DMS114 treated with DMSO at 0.1 percent for 48 hours (cell line): Measurements from ENCODE around the gene RAB27A.
"Not testable (repeated sequence)": the region's sequence is repeated elsewhere in the genome, so short reads cannot be mapped to it uniquely, and the experiment has no call there.

Experiments
- DNase-seq: peaks from one replicate; lab custom pipeline; 2025; ENCODE audit not compliant: unreplicated experiment; lab: John Stamatoyannopoulos, UW

Gene RAB27A

GRCh38 chr15:55282284-55282833 is 7.3 kb downstream of the RAB27A start:
- no peak for DNase-seq

GRCh38 chr15:55281517-55282228 is 7.9 kb downstream of the RAB27A start:
- no peak for DNase-seq

DNA sequence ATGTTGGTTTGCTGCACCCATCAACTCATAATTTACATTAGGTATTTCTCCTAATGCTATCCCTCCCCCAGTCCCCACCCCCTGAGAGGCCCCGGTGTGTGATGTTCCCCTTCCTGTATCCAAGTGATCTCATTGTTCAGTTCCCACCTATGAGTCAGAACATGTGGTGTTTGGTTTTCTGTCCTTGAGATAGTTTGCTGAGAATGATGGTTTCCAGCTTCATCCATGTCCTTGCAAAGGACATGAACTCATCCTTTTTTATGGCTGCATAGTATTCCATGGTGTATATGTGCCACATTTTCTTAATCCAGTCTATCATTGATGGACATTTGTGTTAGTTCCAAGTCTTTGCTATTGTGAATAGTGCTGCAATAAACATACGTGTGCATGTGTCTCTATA is 9.0 kb downstream of the RAB27A start:
- not testable (repeated sequence) for DNase-seq

- DNase-seq = no peak
Measured at GRCh38 chr15:55279746-55280351, 9.8 kb downstream of the RAB27A start.

GRCh38 chr15:55279100-55279745 is 10.4 kb downstream of the RAB27A start:
- DNase-seq = no peak

- no peak for DNase-seq
Measured at GRCh38 chr15:55277715-55278114, 11.9 kb downstream of the RAB27A start.

DNA sequence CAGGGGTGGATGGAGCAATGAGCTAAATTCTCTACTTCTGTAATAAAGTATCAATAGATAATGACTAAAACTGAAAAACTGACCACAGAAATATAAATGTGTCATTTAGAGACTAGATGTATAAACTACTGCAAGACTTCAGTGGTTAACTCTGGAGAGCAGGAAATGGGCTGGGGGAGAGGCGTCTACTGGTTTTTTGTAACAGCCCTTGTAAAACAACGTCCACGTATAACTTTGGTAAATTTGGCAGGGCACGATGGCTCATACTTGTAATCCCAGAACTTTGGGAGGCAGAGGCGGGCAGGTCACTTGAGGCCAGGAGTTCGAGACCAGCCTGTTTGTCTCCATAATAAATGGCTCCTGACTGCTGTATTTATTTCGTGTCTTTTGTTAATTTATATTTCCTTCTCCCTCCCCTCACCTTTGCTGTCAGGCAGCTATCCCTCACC is 12.5 kb downstream of the RAB27A start:
- DNase-seq = no peak

- DNase-seq = no peak
Measured at GRCh38 chr15:55276324-55276723, 13.3 kb downstream of the RAB27A start.

DNA sequence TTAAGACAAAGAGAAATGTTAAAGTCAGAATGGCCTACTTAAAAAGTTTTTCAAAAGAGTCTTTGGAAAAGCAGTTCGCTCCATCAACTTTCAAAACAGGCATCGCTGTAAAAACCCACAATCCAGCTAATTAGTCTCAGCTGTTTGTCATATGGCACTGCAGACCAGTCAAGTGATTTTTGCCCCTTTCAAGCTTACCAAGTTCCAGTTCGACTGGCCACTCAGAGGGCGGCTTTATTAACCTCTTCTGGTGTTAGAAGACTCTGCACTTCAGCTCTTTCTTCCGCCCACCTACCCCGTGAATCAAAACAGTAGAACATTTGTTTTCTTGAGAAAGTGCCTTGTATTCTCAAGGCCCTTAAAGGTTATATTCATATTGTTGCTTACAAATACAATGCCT is 19.3 kb downstream of the RAB27A start:
- no peak for DNase-seq

DNA sequence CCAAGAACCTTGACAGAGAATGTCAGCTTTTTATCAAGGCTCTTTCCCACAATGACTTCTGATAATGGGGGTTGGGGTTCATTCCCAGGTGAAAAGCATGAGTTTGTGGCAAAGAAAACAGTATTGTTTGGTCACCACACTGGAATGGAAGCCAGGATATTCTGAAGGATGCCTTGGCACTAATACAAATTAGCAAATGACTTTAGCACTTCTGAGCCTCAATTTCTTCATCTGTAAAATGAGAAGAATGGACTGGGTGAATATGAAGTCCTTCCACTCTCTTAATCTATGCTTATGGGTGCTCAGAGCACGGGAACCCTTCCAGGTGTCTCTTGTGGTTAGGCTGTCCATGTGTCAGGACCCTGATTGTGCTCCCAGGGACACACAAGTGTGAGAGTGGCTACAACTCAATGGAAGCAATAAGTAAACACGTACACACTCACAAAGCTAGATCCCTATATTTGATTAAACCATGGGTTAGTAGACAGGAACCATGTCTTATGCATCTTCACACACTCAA is 21.4 kb downstream of the RAB27A start:
- no peak for DNase-seq

- DNase-seq = no peak
Measured at GRCh38 chr15:55267401-55268175, 22.0 kb downstream of the RAB27A start.

DNA sequence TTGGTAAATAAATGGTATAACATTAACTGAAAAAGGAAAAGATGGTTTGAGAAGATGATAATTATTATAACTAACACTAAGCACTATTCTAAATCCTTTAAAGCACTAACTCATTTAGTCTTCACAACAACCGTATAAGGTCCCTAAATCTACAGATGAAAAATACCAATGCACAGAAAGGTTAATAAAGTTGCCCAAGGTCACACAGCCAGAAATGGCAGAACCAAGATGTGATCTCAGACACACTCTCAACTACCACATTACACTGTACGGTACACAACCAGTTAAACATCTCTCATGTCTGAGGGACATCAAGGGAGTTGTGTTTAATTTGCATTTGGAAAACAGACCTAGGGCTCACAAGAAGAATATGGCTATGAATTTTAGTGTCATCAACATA is 23.1 kb downstream of the RAB27A start:
- no peak for DNase-seq

DNA sequence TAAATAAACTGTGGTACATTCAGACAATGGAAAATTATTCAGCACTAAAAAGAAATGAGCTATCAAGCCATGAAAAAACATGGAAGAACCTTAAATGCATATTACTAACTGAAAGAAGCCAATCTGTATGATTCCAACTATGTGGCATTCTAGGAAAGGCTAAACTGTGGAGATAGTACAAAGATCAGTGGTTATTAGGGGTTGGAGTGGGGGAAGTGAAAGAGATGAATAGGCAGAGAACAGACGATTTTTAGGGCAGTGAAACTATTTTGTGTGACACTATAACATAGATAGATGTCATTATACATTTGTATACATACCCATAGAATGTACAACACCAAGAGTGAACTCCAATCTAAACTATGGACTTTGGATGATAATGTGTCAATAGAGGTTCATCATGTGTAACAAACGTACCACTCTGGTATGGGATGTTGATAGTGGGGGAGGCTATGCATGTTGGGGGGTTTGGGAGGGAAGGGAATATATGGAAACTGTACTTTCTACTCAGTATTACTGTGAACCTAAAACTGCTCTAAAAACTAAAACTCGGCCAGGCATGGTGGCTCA is 29.0 kb downstream of the RAB27A start:
- DNase-seq = no peak

DNA sequence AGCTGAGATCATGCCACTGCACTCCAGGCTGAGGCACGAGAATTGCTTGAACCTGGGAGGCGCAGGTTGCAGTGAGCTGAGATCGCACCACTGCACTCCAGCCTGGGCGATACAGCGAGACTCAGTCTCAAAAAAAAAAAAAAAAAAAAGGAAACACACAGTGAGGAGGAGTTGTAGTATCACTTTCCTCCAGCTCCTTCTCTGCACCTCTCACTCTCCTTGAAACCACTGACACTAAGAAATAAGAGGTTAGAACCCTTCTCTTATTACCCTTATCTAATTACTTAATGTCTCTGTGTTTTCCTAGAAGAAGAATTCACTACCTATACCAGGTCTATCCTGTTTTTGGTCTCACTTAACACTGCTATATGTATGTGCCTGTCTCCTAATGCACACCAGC is 31.7 kb downstream of the RAB27A start:
- no peak for DNase-seq

GRCh38 chr15:55257012-55257670 is 32.5 kb downstream of the RAB27A start:
- DNase-seq = no peak

DNA sequence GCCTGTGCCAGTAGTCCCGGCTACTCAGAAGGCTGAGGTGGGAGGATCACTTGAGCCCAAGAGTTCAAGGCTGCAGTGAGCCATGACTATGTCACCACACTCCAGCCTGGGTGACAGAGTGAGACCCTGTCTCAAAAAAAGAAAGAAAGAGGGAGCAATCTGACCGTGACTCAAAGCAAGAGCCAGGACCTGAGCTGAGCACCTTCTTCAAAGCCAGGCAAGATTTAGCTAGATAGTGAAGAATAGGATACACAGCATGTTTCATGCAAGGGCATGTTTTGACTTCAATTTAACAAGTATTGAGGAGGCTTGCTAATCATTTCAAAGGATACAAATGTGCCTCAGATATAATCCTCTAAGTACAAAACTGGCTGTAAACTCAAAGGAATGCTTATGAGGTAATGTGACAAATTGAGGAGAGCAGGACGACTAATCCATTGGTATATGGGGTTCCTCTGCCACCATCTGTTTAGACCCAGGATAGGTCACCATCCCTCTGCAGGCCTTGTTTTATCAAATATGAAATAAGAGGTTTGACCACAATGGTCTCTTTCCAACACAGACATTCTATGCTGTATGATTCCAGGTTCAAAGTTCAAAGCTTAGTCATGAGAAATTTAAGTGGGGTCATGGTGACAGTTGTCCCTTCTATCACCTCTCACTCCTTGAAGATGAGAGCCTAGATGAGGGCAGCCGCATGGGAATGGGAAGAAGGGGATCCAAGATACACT is 33.2 kb downstream of the RAB27A start:
- no peak for DNase-seq

DNA sequence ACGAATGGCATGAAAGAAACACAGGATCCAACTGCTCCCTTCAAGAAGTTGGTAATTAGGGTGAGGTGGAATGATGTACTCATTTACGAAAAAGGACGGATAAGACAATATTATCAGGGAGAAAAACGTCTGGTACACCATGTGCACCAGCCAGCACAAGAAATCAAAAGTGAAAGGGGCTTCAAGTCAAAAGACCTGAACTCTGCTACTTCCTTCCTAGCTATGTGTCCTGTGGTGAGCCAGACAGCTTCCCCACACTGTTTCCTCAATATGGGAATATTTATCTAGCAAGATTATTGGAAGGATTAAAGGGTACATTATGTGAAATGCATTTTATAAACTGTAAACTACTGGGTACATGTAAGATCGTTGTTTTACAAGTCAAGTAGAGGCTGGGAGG is 33.9 kb downstream of the RAB27A start:
- no peak for DNase-seq

DNA sequence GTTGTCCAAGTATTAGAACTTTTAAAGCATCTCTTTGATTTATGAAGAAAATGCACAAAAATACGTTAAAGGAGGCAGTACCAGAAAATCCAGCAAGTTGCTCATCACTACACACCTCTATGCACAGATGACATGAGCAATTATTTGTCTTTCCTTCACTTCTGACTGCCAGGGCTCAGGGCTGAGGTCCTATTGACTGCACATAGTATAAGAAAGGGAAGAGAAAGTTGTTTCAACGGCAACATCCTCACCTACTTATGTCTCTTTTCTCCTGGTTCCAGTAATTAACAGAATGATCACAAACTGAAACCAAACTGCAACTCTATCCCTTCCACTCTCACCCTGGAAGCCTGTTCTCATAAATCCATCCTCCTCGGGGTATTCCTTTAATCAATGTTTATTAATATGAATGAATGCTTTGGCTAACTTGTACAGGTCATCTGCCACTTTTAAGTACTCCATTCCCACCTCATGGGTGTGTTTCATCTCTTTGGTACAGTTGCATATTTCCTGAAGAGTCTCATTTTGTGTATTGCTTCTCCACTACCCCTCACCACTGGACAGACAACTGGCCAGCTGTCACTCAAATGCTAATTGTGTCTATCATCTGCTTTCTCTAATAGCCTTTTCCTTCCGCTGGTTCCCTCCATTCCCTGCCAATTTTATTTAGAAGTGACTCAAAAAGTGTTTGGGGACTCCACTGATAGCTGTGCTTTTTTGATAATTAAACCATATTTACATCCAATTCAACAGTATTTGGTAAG is 34.5 kb downstream of the RAB27A start:
- DNase-seq = no peak

GRCh38 chr15:55253580-55253979 is 36.0 kb downstream of the RAB27A start:
- no peak for DNase-seq
